Left lung (tissue), 10 donors: Measurements from ENCODE around the gene AOPEP. TPM values are rescaled to one million over a fixed set of nuclear protein-coding genes. Genes with fewer than 3 reads are reported as not detected.

Source experiments
- ATAC-seq: fragments of 200-7000 bp; cut with Tn5 transposase; one replicate; pipeline ENCODE4 v1.9.1; 2020; ENCODE audit warnings: moderate library complexity
- DNase-seq, 4 donors: peaks; one replicate each; pipeline ENCODE4 v3.0.0-alpha.2; 2013 to 2020
- H3K27ac ChIP-seq, 2 donors: fragments of 200-600 bp; sonication (generic) in 1 of 2; one replicate each; pipeline versions ENCODE4 v1.5.0 to v1.8.0; 2020 to 2021
- H3K27me3 ChIP-seq, 2 donors: fragments of 200-600 bp; sonication (generic) in 1 of 2; one replicate each; pipeline versions ENCODE4 v1.5.0 to v1.8.0; 2020 to 2021
- H3K36me3 ChIP-seq, 2 donors: fragments of 200-600 bp; sonication (generic) in 1 of 2; one replicate each; pipeline versions ENCODE4 v1.5.0 to v1.8.0; 2020 to 2021
- H3K4me1 ChIP-seq, 2 donors: fragments of 200-600 bp; one replicate each; pipeline ENCODE4 v1.8.0; 2021
- H3K4me3 ChIP-seq, 2 donors: fragments of 200-600 bp; sonication (generic) in 1 of 2; one replicate each; pipeline versions ENCODE4 v1.5.0 to v1.8.0; 2020 to 2021; ENCODE audit warnings: mild to moderate bottlenecking in 1 of 2
- H3K9me3 ChIP-seq, 2 donors: fragments of 200-600 bp; sonication (generic) in 1 of 2; one replicate each; pipeline versions ENCODE4 v1.5.0 to v1.8.0; 2020 to 2021
- CTCF ChIP-seq, 2 donors: fragments of 200-600 bp; sonication (generic) in 1 of 2; IDR thresholded peaks; one replicate each; pipeline versions ENCODE4 v1.5.0 to v1.8.0; 2021; ENCODE audit warnings: antibody characterized with exemption in 2 of 2
- intact Hi-C, 2 donors: fragments of 100-400 bp; cut with DNase I; formaldehyde crosslinking; loops; one replicate each; pipeline versions ENCODE4 v1.11.2 to v1.14.2; 2022
- polyA plus RNA-seq, 6 donors: library from polyadenylated mRNA; unstranded; fragments of 120-200 nt; gene quantifications; one replicate each; pipeline ENCODE4 v1.2.1, GENCODE V29; 2013; ENCODE audit not compliant: insufficient read length in 6 of 6
- total RNA-seq, 2 donors: library from RNA; stranded (reverse); fragmentation: NEBNext Ultra II Directional; extraction: Animal tissue kit (Norgen Biotek cat#: 25700); gene quantifications; one replicate each; pipeline ENCODE4 v1.2.1, GENCODE V29; 2021
- donor health status: DM: no; HTN: yes; CAD: no.
- donor health status: DM: no; HTN: no; CAD: no.

The AOPEP gene
- total and polyA plus RNA-seq, 8 donors: 32.5 to 83.2 (median 39.9) TPM

GRCh38 chr9:94859226-94859625 is 132.7 kb downstream of the AOPEP start:
- DNase-seq (no peak), ATAC-seq (no peak)
- H3K27me3 ChIP-seq: no peaks in the 10 kb centered on the region
- H3K4me1 ChIP-seq: peaks cover 9 to 26% of the 10 kb centered on the region in 2 donors
- no peaks in the 10 kb centered on the region for H3K36me3 ChIP-seq
- no peak overlapping the region for H3K4me3 ChIP-seq
- no peaks in the 10 kb centered on the region for H3K9me3 ChIP-seq
- H3K27ac ChIP-seq: no peak overlapping the region
- TF ChIP-seq CTCF (IDR thresholded peaks at IDR 0.05): no peak
- intact Hi-C loops: no loop called here

GRCh38 chr9:94859891-94860290 is 133.4 kb downstream of the AOPEP start:
- H3K36me3 ChIP-seq: no peaks in the 10 kb centered on the region
- H3K27ac ChIP-seq: no peak overlapping the region
- TF ChIP-seq CTCF (IDR thresholded peaks at IDR 0.05): no peak
- H3K4me1 ChIP-seq: peaks cover 9 to 31% of the 10 kb centered on the region in 2 donors
- no peak for ATAC-seq
- H3K4me3 ChIP-seq: no peak overlapping the region
- no peak for DNase-seq
- H3K27me3 ChIP-seq: no peaks in the 10 kb centered on the region
- intact Hi-C loops: loop anchor here in 1 of 2 donors (10.0 kb wide), 1 partner anchor 55 kb away; no protein-coding TSS in a partner anchor
- H3K9me3 ChIP-seq: no peaks in the 10 kb centered on the region

GRCh38 chr9:94860678-94861588 is 134.4 kb downstream of the AOPEP start:
- Histone ChIP-seq H3K27ac (peak overlapping the region in 1 of 2 donors; percentile 57), H3K27me3 (no peaks in the 10 kb centered on the region), H3K4me1 (peaks cover 16 to 42% of the 10 kb centered on the region in 2 donors), H3K9me3 (no peaks in the 10 kb centered on the region), H3K36me3 (no peaks in the 10 kb centered on the region), H3K4me3 (no peak overlapping the region)
- TF ChIP-seq CTCF (IDR thresholded peaks at IDR 0.05): no peak
- peak in 1 of 4 donors; percentile 44 for DNase-seq
- intact Hi-C loops: loop anchor here in 1 of 2 donors (10.0 kb wide), 1 partner anchor 56 kb away; no protein-coding TSS in a partner anchor
- ATAC-seq: peak; percentile 27

GRCh38 chr9:94861589-94862272 is 135.2 kb downstream of the AOPEP start:
- peaks cover 20 to 50% of the 10 kb centered on the region in 2 donors for H3K4me1 ChIP-seq
- intact Hi-C loops: loop anchor here in 1 of 2 donors (10.0 kb wide), 1 partner anchor 57 kb away; no protein-coding TSS in a partner anchor
- H3K9me3 ChIP-seq: no peaks in the 10 kb centered on the region
- H3K27ac ChIP-seq: peak overlapping the region in 1 of 2 donors; percentile 57
- H3K27me3 ChIP-seq: no peaks in the 10 kb centered on the region
- H3K36me3 ChIP-seq: no peaks in the 10 kb centered on the region
- ATAC-seq: peak; percentile 51
- no peak overlapping the region for H3K4me3 ChIP-seq
- no peak for DNase-seq
- TF ChIP-seq CTCF (IDR thresholded peaks at IDR 0.05): no peak

- peak overlapping the region; percentile 75 to 87 for H3K27ac ChIP-seq
- no peak for DNase-seq
These were observed 137.7 kb downstream of the AOPEP start for GRCh38 chr9:94864196-94864595.

More at GRCh38 chr9:94864196-94864595, 137.7 kb downstream of the AOPEP start:
- Histone ChIP-seq H3K4me1 (peaks cover 37 to 70% of the 10 kb centered on the region in 2 donors), H3K36me3 (no peaks in the 10 kb centered on the region), H3K9me3 (no peaks in the 10 kb centered on the region), H3K27me3 (no peaks in the 10 kb centered on the region), H3K4me3 (no peak overlapping the region)
- intact Hi-C loops: loop anchor here in 1 of 2 donors (10.0 kb wide), 1 partner anchor 59 kb away; no protein-coding TSS in a partner anchor
- no peak for ATAC-seq
- no peak for TF ChIP-seq CTCF (IDR thresholded peaks at IDR 0.05)
